Measurements from ENCODE around the gene SKI.

Gene SKI

GRCh38 chr1:2228157-2228594 is at the start of gene SKI:
TSS of gene SKI (plus strand) at chr1:2228319. CDS start at chr1:2228767, 448 bp downstream.
- DNase-seq = no peak

DNA sequence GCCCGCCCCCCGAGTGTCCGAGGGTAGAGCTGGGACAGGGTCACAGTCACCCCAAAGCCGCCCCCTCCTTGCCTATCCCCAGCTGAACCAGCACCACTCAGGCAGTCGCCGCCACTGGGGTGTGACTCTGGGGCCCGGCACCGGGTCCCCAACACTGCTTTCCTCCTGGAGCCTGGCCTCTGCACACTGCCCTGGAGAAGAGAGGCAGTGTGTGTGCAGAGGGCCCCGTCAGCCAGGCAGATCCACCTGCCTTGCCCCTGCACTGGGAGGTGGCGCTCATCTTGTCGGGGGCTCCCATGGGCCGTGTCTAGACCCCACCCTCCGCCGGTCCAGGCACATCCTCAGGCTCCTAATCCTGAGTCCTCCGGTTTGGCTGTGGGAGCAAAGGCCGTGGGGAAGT is 49.2 kb upstream of the SKI start:
- DNase-seq = no peak

DNA sequence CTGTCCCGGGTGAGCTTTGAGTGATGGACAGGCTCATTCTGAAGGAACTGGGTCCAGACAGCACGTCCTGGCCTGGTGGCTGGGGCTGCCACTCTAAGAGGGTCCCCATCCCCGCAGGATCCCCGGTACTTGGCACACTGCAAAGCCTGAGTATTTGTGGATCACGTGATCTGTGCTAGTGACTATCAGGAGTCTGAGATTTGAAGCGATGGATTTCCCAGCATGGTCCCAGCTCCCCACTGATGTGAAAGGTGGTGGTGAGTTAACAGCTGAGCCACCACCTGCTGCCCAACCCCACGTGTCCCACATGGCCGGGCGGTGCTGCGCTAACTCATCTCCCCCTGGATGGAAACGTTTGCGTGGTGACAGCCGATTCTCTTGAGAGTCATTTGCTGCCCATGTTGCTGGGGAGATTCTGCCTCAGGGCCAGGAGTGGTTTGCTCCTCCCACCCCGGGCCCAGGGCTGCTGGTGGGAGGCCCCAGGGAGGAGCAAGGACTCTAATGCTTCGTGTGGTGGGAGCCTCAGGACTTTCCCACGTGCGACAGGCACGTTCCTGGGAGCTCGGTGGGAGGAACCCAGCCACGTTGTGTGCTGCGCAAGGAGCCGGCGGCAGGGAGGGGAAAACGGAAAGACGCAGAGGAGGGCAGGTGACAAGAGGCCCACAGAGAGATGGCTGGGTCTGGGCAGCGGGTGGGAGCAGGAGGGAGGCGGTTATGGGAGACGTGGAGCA is 48.7 kb upstream of the SKI start:
- no peak for DNase-seq

DNA sequence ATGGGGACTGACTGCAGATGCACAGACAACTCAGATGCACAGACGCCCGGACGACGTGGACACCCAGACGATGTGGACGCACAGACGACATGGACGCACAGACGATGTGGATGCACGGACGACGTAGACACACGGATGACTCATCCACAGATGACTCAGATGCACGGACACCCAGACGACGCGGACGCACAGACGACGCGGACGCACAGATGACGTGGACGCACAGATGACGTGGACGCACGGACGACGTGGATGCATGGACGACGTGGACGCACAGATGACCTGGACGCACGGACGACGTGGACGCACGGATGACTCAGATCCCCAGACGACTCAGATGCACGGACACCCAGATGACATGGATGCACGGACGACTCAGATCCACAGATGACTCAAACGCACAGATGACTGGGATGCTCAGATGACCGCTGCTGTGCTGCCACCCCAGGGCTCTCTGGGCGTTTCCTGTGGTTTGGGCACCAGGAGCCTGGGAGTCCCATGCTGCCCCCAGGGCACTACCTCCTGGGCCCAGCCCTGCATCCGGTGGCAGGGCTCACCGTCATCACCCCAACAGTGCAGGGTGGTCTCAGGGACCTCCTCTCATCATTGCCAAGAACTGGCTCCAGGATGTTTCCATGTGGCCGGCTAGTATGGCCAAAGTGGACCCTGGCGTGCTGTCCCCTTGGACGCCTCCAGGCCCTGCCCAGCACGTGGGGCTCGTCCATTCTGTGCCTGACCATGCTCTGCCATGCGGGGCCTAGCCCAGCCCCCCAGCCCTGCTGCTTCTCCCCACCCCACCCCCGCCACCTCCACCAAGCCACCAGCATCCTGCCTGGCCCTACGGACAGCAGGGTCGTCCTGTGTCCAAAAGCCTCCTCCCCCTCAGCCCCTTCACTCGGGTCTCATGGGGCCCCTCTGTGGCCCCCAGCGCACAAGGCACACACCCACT is 47.5 kb upstream of the SKI start:
- no peak for DNase-seq

GRCh38 chr1:2181271-2181670 is 46.8 kb upstream of the SKI start:
- DNase-seq = no peak

- no peak for DNase-seq
Observed at GRCh38 chr1:2181752-2182151, 46.4 kb upstream of the SKI start.

DNA sequence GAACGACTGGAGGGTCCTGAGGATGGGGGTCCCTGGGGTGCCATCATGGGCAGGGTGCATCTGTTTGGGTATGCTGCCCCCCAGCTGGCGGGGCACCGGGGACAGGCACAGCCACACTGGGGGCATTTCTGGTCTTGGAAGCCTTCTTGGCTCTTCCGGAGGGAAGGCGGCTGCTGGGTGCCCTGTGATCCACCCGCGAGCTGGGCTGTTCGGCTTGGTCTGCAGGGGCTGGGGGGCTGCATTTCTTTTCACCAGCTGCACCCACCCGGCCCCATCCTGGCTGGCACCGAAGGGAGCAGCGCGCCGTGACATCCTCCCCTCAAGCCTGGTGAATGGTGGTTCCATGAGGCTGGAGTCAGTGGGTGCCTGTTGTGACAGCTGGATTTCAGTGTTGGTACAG is 45.7 kb upstream of the SKI start:
- DNase-seq = no peak

GRCh38 chr1:2183937-2184334 is 44.2 kb upstream of the SKI start:
- no peak for DNase-seq

DNA sequence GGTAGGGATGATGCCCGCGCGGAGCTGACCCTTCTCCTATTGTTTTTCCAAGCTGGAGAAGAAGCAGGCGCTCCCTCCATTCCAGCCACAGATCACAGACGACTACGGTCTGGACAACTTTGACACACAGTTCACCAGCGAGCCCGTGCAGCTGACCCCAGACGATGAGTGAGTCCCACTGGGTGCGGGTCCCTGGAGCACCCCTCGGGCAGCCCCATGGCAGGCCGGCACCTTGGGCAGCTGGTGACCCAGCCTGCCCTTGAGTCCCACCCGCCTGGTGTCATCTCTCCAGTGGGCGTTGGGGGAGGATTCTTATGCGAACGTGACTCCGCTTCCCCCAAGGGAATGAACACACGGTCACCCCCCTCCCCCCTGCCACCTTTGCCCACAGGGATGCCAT is 43.6 kb upstream of the SKI start:
- no peak for DNase-seq

DNA sequence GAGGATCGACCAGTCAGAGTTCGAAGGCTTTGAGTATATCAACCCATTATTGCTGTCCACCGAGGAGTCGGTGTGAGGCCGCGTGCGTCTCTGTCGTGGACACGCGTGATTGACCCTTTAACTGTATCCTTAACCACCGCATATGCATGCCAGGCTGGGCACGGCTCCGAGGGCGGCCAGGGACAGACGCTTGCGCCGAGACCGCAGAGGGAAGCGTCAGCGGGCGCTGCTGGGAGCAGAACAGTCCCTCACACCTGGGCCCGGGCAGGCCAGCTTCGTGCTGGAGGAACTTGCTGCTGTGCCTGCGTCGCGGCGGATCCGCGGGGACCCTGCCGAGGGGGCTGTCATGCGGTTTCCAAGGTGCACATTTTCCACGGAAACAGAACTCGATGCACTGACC is 43.2 kb upstream of the SKI start:
- no peak for DNase-seq

DNA sequence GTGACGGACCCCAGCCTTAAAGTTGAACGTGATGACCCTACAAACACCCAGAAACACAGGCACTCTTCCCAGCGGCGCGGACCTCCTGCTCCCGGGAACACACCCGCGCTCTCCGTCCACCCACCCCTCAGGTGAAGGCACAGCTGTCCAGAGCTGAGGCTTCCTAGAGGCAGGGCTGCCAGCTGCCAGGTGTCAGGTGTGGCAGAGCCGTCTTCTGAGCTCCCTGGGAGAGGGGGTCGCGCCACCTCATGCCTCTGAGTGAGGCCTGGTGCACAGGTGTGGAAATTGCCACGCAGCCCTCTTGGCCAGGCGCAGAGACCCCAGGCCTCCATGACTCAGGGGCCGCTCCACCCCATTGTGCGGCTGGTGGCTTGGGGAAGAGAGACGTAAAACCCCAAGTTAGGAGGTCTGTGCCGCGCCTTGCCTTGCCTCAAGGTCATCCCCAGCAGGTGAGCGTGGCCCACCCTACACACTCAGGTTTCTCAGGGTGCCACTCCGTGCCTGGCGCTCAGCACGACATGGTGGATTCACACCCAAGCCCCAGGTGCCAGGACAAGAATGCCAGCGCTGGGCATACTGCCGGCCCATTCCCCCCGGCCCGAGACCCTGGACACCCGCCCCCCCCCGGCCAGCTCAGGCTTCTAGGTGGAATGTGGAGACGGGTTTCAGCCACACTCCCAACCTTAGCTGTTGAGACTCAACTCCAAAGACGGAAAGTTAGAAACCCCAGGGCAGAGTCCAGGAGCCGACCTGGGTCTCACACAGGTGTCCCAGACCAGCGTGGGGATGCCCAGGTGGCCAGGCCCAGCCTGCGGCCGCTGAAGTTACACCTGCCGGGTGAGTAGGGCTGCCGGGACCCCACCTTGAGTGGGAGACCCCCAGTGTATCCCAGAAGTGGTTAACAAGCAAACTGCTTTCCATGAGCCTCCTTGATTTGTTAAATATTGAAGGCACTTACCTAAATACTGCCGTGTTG is 42.0 kb upstream of the SKI start:
- DNase-seq = no peak

DNA sequence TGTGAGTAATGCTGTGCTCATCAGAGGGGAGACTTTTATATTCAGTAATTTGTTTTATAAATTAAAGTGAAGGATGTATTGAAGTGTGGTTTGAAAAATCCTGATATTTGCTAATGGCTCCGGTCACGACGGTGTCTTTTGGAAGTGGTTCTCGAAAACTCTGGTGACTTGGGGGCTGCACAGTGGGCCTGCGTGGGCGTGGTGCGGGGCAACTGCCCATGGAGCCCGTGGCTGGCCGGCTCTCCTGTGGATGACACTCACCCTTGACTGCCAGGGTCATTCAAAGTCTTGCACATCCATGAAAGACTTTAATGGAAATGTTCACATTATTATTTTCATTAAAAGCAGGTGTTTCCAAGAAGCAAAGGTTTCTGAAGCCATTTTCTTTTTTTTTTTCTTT is 41.2 kb upstream of the SKI start:
- DNase-seq = no peak

GRCh38 chr1:2187619-2188018 is 40.5 kb upstream of the SKI start:
- no peak for DNase-seq

DNA sequence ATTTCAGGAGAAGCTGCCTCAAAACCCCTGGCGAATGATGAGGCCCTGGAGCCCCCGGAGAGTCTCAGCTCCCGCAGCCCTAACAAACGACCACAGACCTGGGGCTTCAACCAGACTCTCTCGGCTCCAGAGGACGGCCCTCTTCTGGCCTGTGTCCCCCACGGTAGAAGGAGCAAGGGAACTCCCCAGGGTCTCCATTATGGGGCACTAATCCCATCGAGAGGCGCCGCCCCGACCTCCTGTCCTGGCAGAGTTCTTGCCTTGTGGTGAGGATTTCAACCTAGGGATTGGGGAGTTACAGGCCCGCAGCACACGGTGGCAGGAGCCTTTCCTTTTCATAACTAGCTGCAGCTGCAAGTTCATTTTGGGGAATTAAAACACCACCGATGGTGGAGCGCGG is 39.8 kb upstream of the SKI start:
- DNase-seq = no peak

DNA sequence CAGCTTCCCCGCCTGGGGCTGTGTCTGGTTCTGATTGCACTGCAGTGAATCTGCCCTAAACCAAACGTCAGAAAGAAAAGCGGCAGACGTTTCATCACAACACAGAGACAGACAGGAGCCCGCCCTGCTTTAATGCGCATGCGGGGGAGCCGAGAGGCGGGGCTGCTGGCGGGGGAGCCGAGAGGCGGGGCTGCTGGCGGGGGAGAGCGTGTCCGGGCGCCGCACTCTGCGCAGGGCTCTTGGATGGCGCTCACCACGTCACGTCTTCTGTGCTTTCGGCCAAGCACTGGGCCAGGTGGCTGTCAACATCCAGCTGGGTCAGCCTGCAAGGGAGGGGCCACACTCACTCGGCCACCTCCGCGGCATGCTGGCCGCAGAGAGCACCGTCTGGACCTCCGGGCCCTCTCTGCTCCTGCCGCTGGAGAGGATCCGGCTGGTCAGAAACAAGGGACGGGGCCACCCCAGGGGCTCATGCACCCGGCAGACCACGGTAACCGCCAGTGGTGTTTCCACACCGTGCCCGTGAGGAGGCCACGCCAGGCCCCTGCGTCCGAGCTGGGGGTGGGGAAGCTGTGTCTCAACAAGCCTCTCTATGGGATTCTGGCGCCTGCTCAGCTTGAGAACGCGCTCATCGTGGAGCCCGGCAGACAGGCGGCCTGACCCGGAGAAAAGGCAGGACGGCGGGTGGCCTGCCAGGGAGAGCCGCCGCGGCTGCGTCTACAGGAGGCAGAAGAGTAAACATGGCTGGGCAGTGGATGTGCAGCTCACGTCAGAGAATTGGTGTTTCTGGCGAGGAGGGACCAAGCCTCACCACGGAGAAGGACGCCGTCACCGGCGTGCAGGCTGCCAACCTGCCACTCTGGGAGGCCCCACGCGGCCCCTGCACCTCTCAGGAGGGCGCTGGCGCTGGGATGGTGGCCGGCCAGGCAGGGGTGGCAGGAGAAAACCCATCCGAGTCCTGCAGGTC is 38.4 kb upstream of the SKI start:
- peak; percentile 99 for DNase-seq

- no peak for DNase-seq
Observed at GRCh38 chr1:2190491-2190976, 37.6 kb upstream of the SKI start.

GRCh38 chr1:2192031-2192995 is 35.8 kb upstream of the SKI start:
- DNase-seq = no peak

DNA sequence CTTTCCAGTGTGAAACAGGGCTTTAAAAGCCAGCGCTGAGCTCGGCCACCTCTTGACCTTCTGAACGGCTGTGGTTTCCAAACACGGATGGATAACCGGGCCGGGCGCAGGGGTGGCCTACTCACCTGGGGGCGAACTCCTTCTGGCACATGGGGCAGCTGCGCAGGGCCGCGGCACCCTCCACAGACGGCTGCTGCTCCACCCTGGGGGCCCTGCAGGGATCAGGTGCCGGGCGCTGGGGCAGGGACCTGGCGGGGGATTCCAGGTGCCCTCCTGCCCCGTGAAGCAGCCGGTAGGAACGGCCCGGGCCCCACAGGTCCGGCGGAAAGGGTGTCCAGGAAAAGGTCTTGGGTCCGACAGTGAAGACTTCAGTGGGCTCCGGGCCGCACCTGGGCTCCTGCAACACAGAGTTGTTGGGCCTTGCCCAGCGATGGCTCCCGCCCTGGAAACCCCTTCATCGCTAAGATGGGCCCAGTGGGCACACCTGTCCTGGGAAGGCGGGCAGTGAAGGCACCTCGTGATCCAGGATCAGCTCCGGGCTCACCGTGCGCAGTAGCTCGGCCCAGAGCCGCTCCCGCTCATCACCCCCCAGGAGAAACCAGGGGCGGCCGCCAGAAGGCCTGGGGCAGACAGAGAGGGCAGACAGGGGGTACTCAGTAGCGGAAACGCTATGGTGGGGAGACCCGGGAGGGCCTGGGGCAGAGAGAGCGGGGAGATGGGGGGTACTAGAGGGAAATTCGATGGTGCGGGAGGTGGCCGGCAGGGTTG is 34.4 kb upstream of the SKI start:
- DNase-seq = no peak

DNA sequence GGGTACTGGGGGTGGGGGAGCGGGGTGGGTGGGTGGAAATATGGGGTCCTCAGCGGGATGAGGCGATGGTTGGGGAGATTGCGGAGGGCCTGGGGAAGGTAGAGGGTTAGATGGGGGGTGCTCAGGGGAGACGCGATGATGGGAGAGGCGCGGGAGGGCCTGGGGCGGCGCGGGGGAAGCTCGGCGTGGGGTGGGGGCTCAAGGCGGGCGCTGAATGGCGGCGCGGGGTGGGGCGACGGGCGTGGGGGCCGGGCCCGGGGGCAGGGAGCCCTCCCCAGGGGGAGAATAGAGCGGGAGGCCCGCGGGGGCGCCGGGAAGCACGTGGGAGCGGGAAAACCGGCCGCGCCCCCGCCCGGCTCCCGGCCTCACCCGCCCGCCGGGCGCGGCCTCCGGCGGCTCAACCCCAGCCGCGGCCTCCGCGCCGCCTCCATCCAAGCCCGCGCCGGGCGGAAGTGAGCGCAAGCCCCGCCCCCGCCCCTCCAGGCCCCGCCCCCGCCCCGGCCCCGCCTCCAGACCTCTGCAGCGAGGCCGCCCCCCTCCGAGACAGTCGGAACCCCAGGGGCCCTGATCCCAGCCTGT is 33.7 kb upstream of the SKI start, which contains the start of gene FAAP20:
Gene FAAP20 (minus strand): TSS at position 454 of the 579 bp plus-strand sequence. CDS start 23 bp downstream, at position 431.
- DNase-seq = peak; percentile 90
